ENCODE results near the gene MECP2. TPM values are rescaled to one million over a fixed set of nuclear protein-coding genes. Genes with fewer than 3 reads are reported as not detected.

MECP2 gene
- total RNA-seq, 2 experiments from 2014 or later, result 63.7 to 65.1 TPM

GRCh38 chrX:154044091-154044490 lies 53.4 kb downstream of the MECP2 start:
- Mint-ChIP-seq H3K27me3 (no peaks in the 10 kb centered on the region), H3K4me3 (no peak overlapping the region), H3K4me1 (ENCODE audit: low read depth) (peaks cover 45% of the 10 kb centered on the region), H3K27ac (peak overlapping the region; percentile 34), H3K36me3 (ENCODE audit: low read depth) (peaks cover 30% of the 10 kb centered on the region), H3K9me3 (no peaks in the 10 kb centered on the region)
- no peak for DNase-seq
- ATAC-seq, result no peak
- intact Hi-C loops (cut with micrococcal nuclease), result no loop called here
- CTCF ChIA-PET, result no interaction called here
- POLR2A ChIA-PET, result no interaction called here
- TF ChIP-seq, protein P1, sequence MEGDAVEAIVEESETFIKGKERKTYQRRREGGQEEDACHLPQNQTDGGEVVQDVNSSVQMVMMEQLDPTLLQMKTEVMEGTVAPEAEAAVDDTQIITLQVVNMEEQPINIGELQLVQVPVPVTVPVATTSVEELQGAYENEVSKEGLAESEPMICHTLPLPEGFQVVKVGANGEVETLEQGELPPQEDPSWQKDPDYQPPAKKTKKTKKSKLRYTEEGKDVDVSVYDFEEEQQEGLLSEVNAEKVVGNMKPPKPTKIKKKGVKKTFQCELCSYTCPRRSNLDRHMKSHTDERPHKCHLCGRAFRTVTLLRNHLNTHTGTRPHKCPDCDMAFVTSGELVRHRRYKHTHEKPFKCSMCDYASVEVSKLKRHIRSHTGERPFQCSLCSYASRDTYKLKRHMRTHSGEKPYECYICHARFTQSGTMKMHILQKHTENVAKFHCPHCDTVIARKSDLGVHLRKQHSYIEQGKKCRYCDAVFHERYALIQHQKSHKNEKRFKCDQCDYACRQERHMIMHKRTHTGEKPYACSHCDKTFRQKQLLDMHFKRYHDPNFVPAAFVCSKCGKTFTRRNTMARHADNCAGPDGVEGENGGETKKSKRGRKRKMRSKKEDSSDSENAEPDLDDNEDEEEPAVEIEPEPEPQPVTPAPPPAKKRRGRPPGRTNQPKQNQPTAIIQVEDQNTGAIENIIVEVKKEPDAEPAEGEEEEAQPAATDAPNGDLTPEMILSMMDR (IDR thresholded peaks at IDR 0.05), result no peak

- TF ChIP-seq, protein P1 (IDR thresholded peaks at IDR 0.05), result no peak
- POLR2A ChIA-PET, result no interaction called here
- H3K27ac Mint-ChIP-seq, result no peak overlapping the region
- CTCF ChIA-PET, result no interaction called here
- no peaks in the 10 kb centered on the region for H3K27me3 Mint-ChIP-seq
- peaks cover 25% of the 10 kb centered on the region for H3K36me3 Mint-ChIP-seq (ENCODE audit: low read depth)
- DNase-seq (no peak), ATAC-seq (no peak)
- peaks cover 50% of the 10 kb centered on the region for H3K4me1 Mint-ChIP-seq (ENCODE audit: low read depth)
- no peaks in the 10 kb centered on the region for H3K9me3 Mint-ChIP-seq
- H3K4me3 Mint-ChIP-seq, result no peak overlapping the region
- intact Hi-C loops (cut with micrococcal nuclease), result no loop called here
Measured at GRCh38 chrX:154043003-154043763, 54.3 kb downstream of the MECP2 start.

GRCh38 chrX:154040863-154041262 lies 56.7 kb downstream of the MECP2 start:
- intact Hi-C loops (cut with micrococcal nuclease), result no loop called here
- ATAC-seq (no peak), DNase-seq (peak; percentile 23)
- H3K4me1 Mint-ChIP-seq (ENCODE audit: low read depth), result peaks cover 46% of the 10 kb centered on the region
- POLR2A ChIA-PET, result interaction anchor here (1.1 to 1.3 kb wide), 2 partner anchors 14 to 76 kb away, joined by 3 to 6 read pairs; no protein-coding TSS in a partner anchor
- H3K27ac Mint-ChIP-seq, result peak overlapping the region; percentile 77
- no peaks in the 10 kb centered on the region for H3K27me3 Mint-ChIP-seq
- CTCF ChIA-PET, result interaction anchor here (1.1 to 1.5 kb wide), 3 partner anchors 12 to 27 kb away, joined by 3 to 6 read pairs (median 5); no protein-coding TSS in a partner anchor
- TF ChIP-seq, protein P1 (IDR thresholded peaks at IDR 0.05), result no peak
- no peaks in the 10 kb centered on the region for H3K9me3 Mint-ChIP-seq
- H3K4me3 Mint-ChIP-seq, result no peak overlapping the region
- peaks cover 22% of the 10 kb centered on the region for H3K36me3 Mint-ChIP-seq (ENCODE audit: low read depth)

GRCh38 chrX:154040307-154040756 lies 57.2 kb downstream of the MECP2 start:
- H3K9me3 Mint-ChIP-seq, result no peaks in the 10 kb centered on the region
- no peak overlapping the region for H3K4me3 Mint-ChIP-seq
- intact Hi-C loops (cut with micrococcal nuclease), result no loop called here
- peak; percentile 68 for ATAC-seq
- no peak for DNase-seq
- H3K27me3 Mint-ChIP-seq, result no peaks in the 10 kb centered on the region
- POLR2A ChIA-PET, result interaction anchor here (0.6 to 1.3 kb wide), 4 partner anchors 14 to 91 kb away, joined by 3 to 6 read pairs (median 4); no protein-coding TSS in a partner anchor
- peak overlapping the region; percentile 77 for H3K27ac Mint-ChIP-seq
- peaks cover 22% of the 10 kb centered on the region for H3K36me3 Mint-ChIP-seq (ENCODE audit: low read depth)
- H3K4me1 Mint-ChIP-seq (ENCODE audit: low read depth), result peaks cover 46% of the 10 kb centered on the region
- TF ChIP-seq, protein P1 (IDR thresholded peaks at IDR 0.05), result no peak
- CTCF ChIA-PET, result interaction anchor here (0.7 to 1.5 kb wide), 4 partner anchors 13 to 27 kb away, joined by 3 to 5 read pairs (median 3); no protein-coding TSS in a partner anchor

DNA sequence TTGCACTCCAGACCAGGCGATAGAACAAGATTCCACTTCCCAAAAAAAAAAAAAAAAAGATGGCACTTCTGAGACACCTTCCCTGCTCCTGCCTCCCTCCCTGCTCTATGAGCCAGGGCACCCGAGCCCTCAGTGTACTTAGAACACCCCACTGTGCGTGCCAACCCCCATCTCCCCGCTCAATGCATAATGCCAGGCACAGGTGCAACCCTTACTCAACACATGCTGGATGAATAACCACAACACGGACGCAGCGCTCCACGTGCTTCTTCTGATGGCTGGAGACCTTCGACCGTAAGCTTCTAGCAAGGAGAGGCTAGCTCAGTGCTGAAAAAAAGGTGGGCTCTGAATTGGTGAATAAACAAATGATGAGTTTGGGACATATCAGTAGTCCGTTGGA lies 57.9 kb downstream of the MECP2 start:
- no peaks in the 10 kb centered on the region for H3K9me3 Mint-ChIP-seq
- no peak overlapping the region for H3K4me3 Mint-ChIP-seq
- ChIA-PET POLR2A (interaction anchor here (0.6 to 1.3 kb wide), 4 partner anchors 13 to 90 kb away, joined by 3 to 6 read pairs (median 4); no protein-coding TSS in a partner anchor), CTCF (interaction anchor here (0.7 to 1.5 kb wide), 4 partner anchors 13 to 26 kb away, joined by 3 to 5 read pairs (median 3); no protein-coding TSS in a partner anchor)
- H3K27me3 Mint-ChIP-seq, result no peaks in the 10 kb centered on the region
- DNase-seq (no peak), ATAC-seq (no peak)
- H3K4me1 Mint-ChIP-seq (ENCODE audit: low read depth), result peaks cover 46% of the 10 kb centered on the region
- H3K27ac Mint-ChIP-seq, result peak overlapping the region; percentile 77
- H3K36me3 Mint-ChIP-seq (ENCODE audit: low read depth), result peaks cover 25% of the 10 kb centered on the region
- intact Hi-C loops (cut with micrococcal nuclease), result no loop called here
- TF ChIP-seq, protein P1 (IDR thresholded peaks at IDR 0.05), result no peak
